GM23248 (cell line): ENCODE measurements around the gene TPM2.

Source experiments
- EZH2 ChIP-seq: fragments of 200-600 bp; sonication (generic); IDR thresholded peaks from 2 replicates; pipeline ENCODE4 v1.6.1; 2018; ENCODE audit warnings: antibody characterized with exemption, mild to moderate bottlenecking; ENCODE audit not compliant: insufficient read depth, poor library complexity, severe bottlenecking
- EZH2phosphoT487 ChIP-seq: fragments of 200-600 bp; sonication (generic); IDR thresholded peaks from 2 replicates; pipeline ENCODE4 v1.6.1; 2018; ENCODE audit warnings: antibody characterized with exemption, moderate library complexity, mild to moderate bottlenecking, low read depth; ENCODE audit not compliant: insufficient read depth

- TF ChIP-seq EZH2 (no peak), EZH2phosphoT487 (no peak)
Measured at GRCh38 chr9:35665471-35665818, 24.3 kb downstream of the TPM2 start.
